Stimulated activated CD8-positive, alpha-beta memory T cell treated with anti-CD3 and anti-CD28 coated beads, Interleukin-15, amount 100 ng/mL, for 24 hours (primary cell): ENCODE results near the gene NFATC3.
A peak's percentile ranks its signal among the peaks of the same experiment; 100 is the strongest.

Experiments
- DNase-seq: peaks from one replicate; pipeline ENCODE4 v3.0.0-alpha.2; 2020; ENCODE audit warnings: low read depth

The NFATC3 gene

GRCh38 chr16:68072038-68072695, 13.0 kb upstream of the NFATC3 start:
- no peak for DNase-seq

- no peak for DNase-seq
Measured at GRCh38 chr16:68073902-68074760, 11.0 kb upstream of the NFATC3 start.

- DNase-seq = no peak
Measured at GRCh38 chr16:68074850-68075555, 10.2 kb upstream of the NFATC3 start.

GRCh38 chr16:68075980-68076379, 9.2 kb upstream of the NFATC3 start:
- DNase-seq = no peak

- DNase-seq = no peak
Measured at GRCh38 chr16:68076560-68076959, 8.6 kb upstream of the NFATC3 start.

- DNase-seq = no peak
Measured at GRCh38 chr16:68077866-68078700, 7.1 kb upstream of the NFATC3 start.

GRCh38 chr16:68078701-68079375, 6.3 kb upstream of the NFATC3 start:
- DNase-seq = no peak

GRCh38 chr16:68079376-68079625, 5.9 kb upstream of the NFATC3 start:
- no peak for DNase-seq

GRCh38 chr16:68079626-68080344, 5.4 kb upstream of the NFATC3 start:
- DNase-seq = peak; percentile 31

GRCh38 chr16:68081861-68082628, 3.1 kb upstream of the NFATC3 start:
- DNase-seq = no peak

GRCh38 chr16:68082629-68083238, 2.4 kb upstream of the NFATC3 start:
- DNase-seq = no peak

GRCh38 chr16:68083239-68083781, 1.9 kb upstream of the NFATC3 start:
- no peak for DNase-seq

GRCh38 chr16:68083861-68084503, 1.2 kb upstream of the NFATC3 start:
- DNase-seq = no peak

GRCh38 chr16:68084504-68085258, 489 bp upstream of the NFATC3 start:
- DNase-seq = peak; percentile 61

- DNase-seq = no peak
Measured at GRCh38 chr16:68086336-68086841, 1.2 kb downstream of the NFATC3 start.

- no peak for DNase-seq
Measured at GRCh38 chr16:68086860-68087268, 1.7 kb downstream of the NFATC3 start.

- no peak for DNase-seq
Measured at GRCh38 chr16:68087688-68088087, 2.5 kb downstream of the NFATC3 start.
